Measurements from ENCODE around the gene SRL.

The SRL gene

GRCh38 chr16:4241258-4241927 lies 487 bp downstream of the SRL start:
- H3K36me3 ChIP-seq (replicated peaks; ENCODE audit: insufficient read depth, low read length): no peaks in the 10 kb centered on the region
- no peak for DNase-seq
- H3K27me3 ChIP-seq (replicated peaks; ENCODE audit: insufficient read depth, low read length): peaks cover 23% of the 10 kb centered on the region
- H3K4me2 ChIP-seq (ENCODE audit: low read depth, low read length): no peak overlapping the region
- no peak overlapping the region for H3K4me3 ChIP-seq (ENCODE audit: low read length)
- H3K27ac ChIP-seq (ENCODE audit: low read length): no peak overlapping the region
- no peaks in the 10 kb centered on the region for H3K4me1 ChIP-seq (ENCODE audit: low read length)
- no peak overlapping the region for H3K9ac ChIP-seq (ENCODE audit: low read length)
- no peaks in the 10 kb centered on the region for H3K9me3 ChIP-seq (replicated peaks; ENCODE audit: insufficient read depth, low read length)
- H2AFZ ChIP-seq (ENCODE audit: low read length): no peak overlapping the region
- no peaks in the 10 kb centered on the region for H3F3A ChIP-seq (ENCODE audit: insufficient read depth, low read length)
- no peaks in the 10 kb centered on the region for H4K20me1 ChIP-seq (ENCODE audit: insufficient read depth, low read length)
- no peaks in the 10 kb centered on the region for H3K9me2 ChIP-seq (replicated peaks; ENCODE audit: insufficient read depth, low read length)
- TF ChIP-seq CTCF (IDR thresholded peaks at IDR 0.05; ENCODE audit: low read length) (no peak), EZH2 (optimal IDR thresholded peaks at IDR 0.05; ENCODE audit: low read depth, low read length) (no peak), EZH2phosphoT487 (IDR thresholded peaks at IDR 0.05; ENCODE audit: low read length) (no peak)
- H3K79me2 ChIP-seq (ENCODE audit: low read length): no peaks in the 10 kb centered on the region

GRCh38 chr16:4240624-4241023 lies 1.3 kb downstream of the SRL start:
- H3K4me3 ChIP-seq (ENCODE audit: low read length): no peak overlapping the region

DNA sequence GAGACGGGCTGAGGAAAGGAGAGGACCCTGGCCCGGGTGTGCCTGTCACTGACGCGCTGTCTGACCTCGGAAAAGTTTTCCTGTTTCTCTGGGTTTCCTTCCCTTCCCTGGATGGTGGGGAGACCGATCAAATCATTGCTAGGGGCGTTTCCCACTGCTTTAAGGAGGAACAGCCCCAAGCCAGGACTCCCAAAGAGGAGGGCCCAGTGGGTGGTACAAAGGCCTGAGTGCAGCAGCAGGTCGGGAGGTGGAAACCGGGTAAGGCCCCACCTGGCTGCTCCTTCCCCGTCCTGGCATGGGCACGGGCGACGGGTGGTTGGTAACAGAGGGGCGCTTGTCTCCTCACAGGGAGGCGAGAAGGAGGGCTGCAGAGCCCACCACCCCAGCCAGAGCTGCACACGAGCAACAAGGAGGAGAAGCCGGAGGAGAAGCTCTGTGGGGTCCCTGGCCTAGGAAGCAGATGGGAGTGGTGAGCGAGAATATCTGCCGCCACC lies 2.2 kb downstream of the SRL start:
- H3K4me1 ChIP-seq (ENCODE audit: low read length): no peaks in the 10 kb centered on the region
- no peak for TF ChIP-seq EZH2 (optimal IDR thresholded peaks at IDR 0.05; ENCODE audit: low read depth, low read length)
- TF ChIP-seq CTCF (IDR thresholded peaks at IDR 0.05; ENCODE audit: low read length): no peak
- TF ChIP-seq EZH2phosphoT487 (IDR thresholded peaks at IDR 0.05; ENCODE audit: low read length): no peak
- no peak overlapping the region for H3K27ac ChIP-seq (ENCODE audit: low read length)
- no peak for DNase-seq
- H3K9me3 ChIP-seq (replicated peaks; ENCODE audit: insufficient read depth, low read length): no peaks in the 10 kb centered on the region
- H3F3A ChIP-seq (ENCODE audit: insufficient read depth, low read length): no peaks in the 10 kb centered on the region
- H3K4me2 ChIP-seq (ENCODE audit: low read depth, low read length): no peak overlapping the region
- H3K36me3 ChIP-seq (replicated peaks; ENCODE audit: insufficient read depth, low read length): no peaks in the 10 kb centered on the region
- peaks cover 33% of the 10 kb centered on the region for H3K27me3 ChIP-seq (replicated peaks; ENCODE audit: insufficient read depth, low read length)
- no peak overlapping the region for H3K9ac ChIP-seq (ENCODE audit: low read length)
- no peak overlapping the region for H3K4me3 ChIP-seq (ENCODE audit: low read length)
- no peaks in the 10 kb centered on the region for H3K9me2 ChIP-seq (replicated peaks; ENCODE audit: insufficient read depth, low read length)
- no peaks in the 10 kb centered on the region for H3K79me2 ChIP-seq (ENCODE audit: low read length)
- H2AFZ ChIP-seq (ENCODE audit: low read length): no peak overlapping the region
- H4K20me1 ChIP-seq (ENCODE audit: insufficient read depth, low read length): no peaks in the 10 kb centered on the region

More at GRCh38 chr16:4240624-4241023, 1.3 kb downstream of the SRL start:
- H3F3A ChIP-seq (ENCODE audit: insufficient read depth, low read length): no peaks in the 10 kb centered on the region
- no peaks in the 10 kb centered on the region for H3K9me3 ChIP-seq (replicated peaks; ENCODE audit: insufficient read depth, low read length)
- H3K4me1 ChIP-seq (ENCODE audit: low read length): no peaks in the 10 kb centered on the region
- TF ChIP-seq CTCF (IDR thresholded peaks at IDR 0.05; ENCODE audit: low read length): no peak
- no peak for TF ChIP-seq EZH2 (optimal IDR thresholded peaks at IDR 0.05; ENCODE audit: low read depth, low read length)
- TF ChIP-seq EZH2phosphoT487 (IDR thresholded peaks at IDR 0.05; ENCODE audit: low read length): no peak
- H4K20me1 ChIP-seq (ENCODE audit: insufficient read depth, low read length): no peaks in the 10 kb centered on the region
- H3K27ac ChIP-seq (ENCODE audit: low read length): no peak overlapping the region
- peaks cover 30% of the 10 kb centered on the region for H3K27me3 ChIP-seq (replicated peaks; ENCODE audit: insufficient read depth, low read length)
- no peak overlapping the region for H2AFZ ChIP-seq (ENCODE audit: low read length)
- no peaks in the 10 kb centered on the region for H3K36me3 ChIP-seq (replicated peaks; ENCODE audit: insufficient read depth, low read length)
- no peak overlapping the region for H3K9ac ChIP-seq (ENCODE audit: low read length)
- no peaks in the 10 kb centered on the region for H3K9me2 ChIP-seq (replicated peaks; ENCODE audit: insufficient read depth, low read length)
- DNase-seq: no peak
- H3K79me2 ChIP-seq (ENCODE audit: low read length): no peaks in the 10 kb centered on the region
- no peak overlapping the region for H3K4me2 ChIP-seq (ENCODE audit: low read depth, low read length)

All from MM.1S (cell line).